GM21390 (cell line): ENCODE results near the gene DOCK3.

ENCODE experiments used
- ATAC-seq: cut with Tn5 transposase; IDR thresholded peaks from one replicate; pipeline ENCODE4 v1.9.1; 2021; ENCODE audit not compliant: unreplicated experiment

DOCK3 gene

GRCh38 chr3:51396401-51396800 is 721.7 kb downstream of the DOCK3 start:
- no peak for ATAC-seq

GRCh38 chr3:51397392-51397791 is 722.7 kb downstream of the DOCK3 start:
- no peak for ATAC-seq

- ATAC-seq = no peak
These were observed 724.0 kb downstream of the DOCK3 start for GRCh38 chr3:51398595-51399310.

- ATAC-seq = no peak
These were observed 725.4 kb downstream of the DOCK3 start for GRCh38 chr3:51400166-51400565.

GRCh38 chr3:51401735-51402134 is 727.0 kb downstream of the DOCK3 start:
- ATAC-seq = no peak

- ATAC-seq = no peak
These were observed 728.9 kb downstream of the DOCK3 start for GRCh38 chr3:51403675-51404074.

GRCh38 chr3:51408021-51408420 is 733.3 kb downstream of the DOCK3 start:
- ATAC-seq = no peak

- no peak for ATAC-seq
These were observed 734.1 kb downstream of the DOCK3 start for GRCh38 chr3:51408813-51409212.

GRCh38 chr3:51422211-51422610 is 747.5 kb downstream of the DOCK3 start:
- ATAC-seq = no peak

GRCh38 chr3:51426921-51427320 is 752.2 kb downstream of the DOCK3 start:
- ATAC-seq = no peak

GRCh38 chr3:51429138-51429537 is 754.4 kb downstream of the DOCK3 start:
- ATAC-seq = no peak
